Fibroblast of skin of back (primary cell): ENCODE data around the gene SUN1.

ENCODE experiments used
- DNase-seq: peaks from one replicate; pipeline ENCODE4 v3.0.0-alpha.2; 2013

The SUN1 gene

GRCh38 chr7:908591-909357, 76.5 kb downstream of the SUN1 start:
- peak; percentile 45 for DNase-seq

GRCh38 chr7:909358-910329, 77.4 kb downstream of the SUN1 start:
- DNase-seq = peak; percentile 31

- DNase-seq = no peak
Measured at GRCh38 chr7:910441-910861, 78.2 kb downstream of the SUN1 start.

GRCh38 chr7:910931-911431, 78.7 kb downstream of the SUN1 start:
- DNase-seq = no peak

- DNase-seq = no peak
Measured at GRCh38 chr7:911791-912480, 79.7 kb downstream of the SUN1 start.

GRCh38 chr7:913736-914520, 81.7 kb downstream of the SUN1 start:
- DNase-seq = no peak

GRCh38 chr7:914521-915194, 82.4 kb downstream of the SUN1 start:
- no peak for DNase-seq

GRCh38 chr7:915291-916218, 83.3 kb downstream of the SUN1 start:
- DNase-seq = no peak

GRCh38 chr7:916291-916941, 84.1 kb downstream of the SUN1 start:
- DNase-seq = no peak

- no peak for DNase-seq
Measured at GRCh38 chr7:917255-918117, 85.2 kb downstream of the SUN1 start.

- no peak for DNase-seq
Measured at GRCh38 chr7:918118-918425, 85.8 kb downstream of the SUN1 start.

- DNase-seq = no peak
Measured at GRCh38 chr7:918441-919113, 86.3 kb downstream of the SUN1 start.

GRCh38 chr7:919114-919442, 86.8 kb downstream of the SUN1 start:
- no peak for DNase-seq

GRCh38 chr7:919924-920341, 87.7 kb downstream of the SUN1 start:
- no peak for DNase-seq

- DNase-seq = no peak
Measured at GRCh38 chr7:920351-921070, 88.2 kb downstream of the SUN1 start.

GRCh38 chr7:921071-921461, 88.8 kb downstream of the SUN1 start:
- no peak for DNase-seq

GRCh38 chr7:921581-922333, 89.5 kb downstream of the SUN1 start:
- DNase-seq = no peak
